ENCODE measurements around the gene SLC6A4. TPM values are rescaled to one million over a fixed set of nuclear protein-coding genes. Genes with fewer than 3 reads are reported as not detected.

SLC6A4 gene
- total and polyA plus RNA-seq, 10 of the 15 experiments (the other 5 are each of a cell fraction or from before 2014, with no cell fraction given), result 5.3 to 20.6 (median 10.1) TPM

DNA sequence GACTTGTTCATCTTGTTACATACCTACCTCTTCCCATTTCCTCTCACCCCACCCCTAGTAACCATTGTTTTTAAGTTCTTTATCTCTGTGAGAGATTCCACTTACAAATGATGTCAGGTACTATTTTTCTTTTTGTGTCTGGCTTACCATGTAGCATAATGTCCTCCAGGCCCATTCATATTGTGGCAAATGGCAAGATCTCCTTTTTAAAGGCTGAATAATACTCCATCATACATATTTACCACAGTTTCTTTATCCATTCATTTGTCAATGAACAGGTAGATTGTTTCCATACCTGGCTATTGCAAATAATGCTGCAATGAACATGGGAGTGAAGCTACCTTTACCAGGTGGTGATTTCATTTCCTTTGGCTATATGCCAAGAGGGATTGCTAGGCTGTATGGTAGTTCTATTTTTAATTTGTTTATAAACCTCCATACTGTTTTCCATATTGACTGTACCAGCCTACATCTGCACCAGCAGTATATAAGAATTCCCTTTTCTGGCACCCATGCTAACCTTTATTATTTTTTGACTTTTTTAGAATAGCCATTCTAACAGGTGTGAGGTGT, 65.0 kb downstream of the SLC6A4 start (continued):
- TF ChIP-seq, protein P1, sequence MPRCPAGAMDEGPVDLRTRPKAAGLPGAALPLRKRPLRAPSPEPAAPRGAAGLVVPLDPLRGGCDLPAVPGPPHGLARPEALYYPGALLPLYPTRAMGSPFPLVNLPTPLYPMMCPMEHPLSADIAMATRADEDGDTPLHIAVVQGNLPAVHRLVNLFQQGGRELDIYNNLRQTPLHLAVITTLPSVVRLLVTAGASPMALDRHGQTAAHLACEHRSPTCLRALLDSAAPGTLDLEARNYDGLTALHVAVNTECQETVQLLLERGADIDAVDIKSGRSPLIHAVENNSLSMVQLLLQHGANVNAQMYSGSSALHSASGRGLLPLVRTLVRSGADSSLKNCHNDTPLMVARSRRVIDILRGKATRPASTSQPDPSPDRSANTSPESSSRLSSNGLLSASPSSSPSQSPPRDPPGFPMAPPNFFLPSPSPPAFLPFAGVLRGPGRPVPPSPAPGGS (IDR thresholded peaks at IDR 0.05; ENCODE audit: borderline replicate concordance, insufficient read depth, low read depth, low read length, poor library complexity, severe bottlenecking), result no peak

DNA sequence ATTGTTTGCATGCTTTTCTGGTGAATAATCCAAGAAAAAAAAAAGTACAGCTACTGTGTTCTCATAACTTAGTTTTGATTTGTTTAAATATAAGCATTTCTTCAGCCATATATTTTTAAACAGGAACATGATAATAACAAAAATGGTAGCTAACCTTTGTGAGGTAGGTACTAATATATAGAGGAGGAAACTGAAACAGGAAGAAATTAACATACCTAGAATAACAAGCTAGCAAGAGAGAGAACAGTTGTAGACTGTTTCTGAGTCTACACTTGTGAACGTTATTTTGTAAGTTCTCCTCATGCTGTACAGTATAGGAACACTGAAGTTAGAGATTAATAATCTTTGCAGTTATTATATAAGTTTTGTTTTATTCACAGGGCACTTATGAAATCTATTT, 69.5 kb downstream of the SLC6A4 start:
- H3K4me1 ChIP-seq (ENCODE audit: control insufficient read depth, insufficient read depth, low read length), result peaks cover 11% of the 10 kb centered on the region
- peak overlapping the region; percentile 7; the same call in 1 of the 2 replicates for H3K4me2 ChIP-seq (ENCODE audit: control insufficient read depth, insufficient read depth)
- ChIA-PET POLR2A (interaction anchor here (1.2 kb wide), 1 partner anchor 37 kb away, joined by 3 read pairs; no protein-coding TSS in a partner anchor), SMC1A (ENCODE audit: uncharacterized antibody, unreplicated experiment) (interaction anchor here (0.7 to 3.2 kb wide), 5 partner anchors 18 to 170 kb away, joined by 3 to 13 read pairs (median 5); no protein-coding TSS in a partner anchor), RAD21 (ENCODE audit: unreplicated experiment) (no interaction called here), CTCF (interaction anchor here (0.9 to 5.9 kb wide), 7 partner anchors 9 to 1051 kb away, joined by 3 to 31 read pairs (median 7); no protein-coding TSS in a partner anchor)
- DNase-seq (ENCODE audit: low read depth, low spot score) (no peak), ATAC-seq (peak; percentile 78), FAIRE-seq (no peak)
- intact Hi-C loops (cut with micrococcal nuclease; ENCODE audit: unreplicated experiment) (no loop called here), in situ Hi-C loops (cut with MboI) (no loop called here)
- H2AFZ ChIP-seq (ENCODE audit: control insufficient read depth, low read depth, low read length), result no peak overlapping the region
- no peak overlapping the region for H3K4me3 ChIP-seq
- H3K27me3 ChIP-seq (replicated peaks in 1 of 2; ENCODE audit: control insufficient read depth in 2 of 2, insufficient read depth in 2 of 2, low read length in 1 of 2), result no peaks in the 10 kb centered on the region
- no peak overlapping the region for H3K27ac ChIP-seq (ENCODE audit: control insufficient read depth, insufficient read depth)
- no peaks in the 10 kb centered on the region for H4K20me1 ChIP-seq (ENCODE audit: control insufficient read depth, insufficient read depth)
- H3K9me3 ChIP-seq (replicated peaks; ENCODE audit: control insufficient read depth, insufficient read depth, low read length), result no peaks in the 10 kb centered on the region
- H3K36me3 ChIP-seq (ENCODE audit: control insufficient read depth in 2 of 2, insufficient read depth in 2 of 2, low read length in 1 of 2), result peaks cover 0 to 11% of the 10 kb centered on the region in 2 experiments; a peak in 2 of 4 replicates
- H3K79me2 ChIP-seq (ENCODE audit: control insufficient read depth, insufficient read depth, low read length), result peaks cover 2% of the 10 kb centered on the region
- no TSS peak for BruUV-seq (replicated peaks)
- H3K9ac ChIP-seq (ENCODE audit: control insufficient read depth, insufficient read depth, low read length), result no peak overlapping the region
- TF ChIP-seq RAD51 (IDR thresholded peaks at IDR 0.05) (no peak), FOXK2 (IDR thresholded peaks at IDR 0.05) (no peak), CBX5 (IDR thresholded peaks at IDR 0.05; ENCODE audit: low read depth) (no peak), YBX1 (IDR thresholded peaks at IDR 0.05) (no peak), IKZF2 (IDR thresholded peaks at IDR 0.05) (no peak), STAT1 (conservative IDR thresholded peaks at IDR 0.05) (no peak), NR2F1 (conservative IDR thresholded peaks at IDR 0.05) (no peak), POLR2A (IDR thresholded peaks at IDR 0.05; ENCODE audit: low read depth, low read length) (no peak)
- TF ChIP-seq, protein P2, sequence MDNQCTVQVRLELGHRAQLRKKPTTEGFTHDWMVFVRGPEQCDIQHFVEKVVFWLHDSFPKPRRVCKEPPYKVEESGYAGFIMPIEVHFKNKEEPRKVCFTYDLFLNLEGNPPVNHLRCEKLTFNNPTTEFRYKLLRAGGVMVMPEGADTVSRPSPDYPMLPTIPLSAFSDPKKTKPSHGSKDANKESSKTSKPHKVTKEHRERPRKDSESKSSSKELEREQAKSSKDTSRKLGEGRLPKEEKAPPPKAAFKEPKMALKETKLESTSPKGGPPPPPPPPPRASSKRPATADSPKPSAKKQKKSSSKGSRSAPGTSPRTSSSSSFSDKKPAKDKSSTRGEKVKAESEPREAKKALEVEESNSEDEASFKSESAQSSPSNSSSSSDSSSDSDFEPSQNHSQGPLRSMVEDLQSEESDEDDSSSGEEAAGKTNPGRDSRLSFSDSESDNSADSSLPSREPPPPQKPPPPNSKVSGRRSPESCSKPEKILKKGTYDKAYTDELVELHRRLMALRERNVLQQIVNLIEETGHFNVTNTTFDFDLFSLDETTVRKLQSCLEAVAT (IDR thresholded peaks at IDR 0.05), result no peak
- TF ChIP-seq, protein P3, sequence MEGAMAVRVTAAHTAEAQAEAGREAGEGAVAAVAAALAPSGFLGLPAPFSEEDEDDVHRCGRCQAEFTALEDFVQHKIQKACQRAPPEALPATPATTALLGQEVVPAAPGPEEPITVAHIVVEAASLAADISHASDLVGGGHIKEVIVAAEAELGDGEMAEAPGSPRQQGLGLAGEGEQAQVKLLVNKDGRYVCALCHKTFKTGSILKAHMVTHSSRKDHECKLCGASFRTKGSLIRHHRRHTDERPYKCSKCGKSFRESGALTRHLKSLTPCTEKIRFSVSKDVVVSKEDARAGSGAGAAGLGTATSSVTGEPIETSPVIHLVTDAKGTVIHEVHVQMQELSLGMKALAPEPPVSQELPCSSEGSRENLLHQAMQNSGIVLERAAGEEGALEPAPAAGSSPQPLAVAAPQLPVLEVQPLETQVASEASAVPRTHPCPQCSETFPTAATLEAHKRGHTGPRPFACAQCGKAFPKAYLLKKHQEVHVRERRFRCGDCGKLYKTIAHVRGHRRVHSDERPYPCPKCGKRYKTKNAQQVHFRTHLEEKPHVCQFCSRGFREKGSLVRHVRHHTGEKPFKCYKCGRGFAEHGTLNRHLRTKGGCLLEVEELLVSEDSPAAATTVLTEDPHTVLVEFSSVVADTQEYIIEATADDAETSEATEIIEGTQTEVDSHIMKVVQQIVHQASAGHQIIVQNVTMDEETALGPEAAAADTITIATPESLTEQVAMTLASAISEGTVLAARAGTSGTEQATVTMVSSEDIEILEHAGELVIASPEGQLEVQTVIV (IDR thresholded peaks at IDR 0.05; ENCODE audit: borderline replicate concordance, partially characterized antibody), result no peak
- 0% methylated on average over 1 of the region's 1 CpG for WGBS (ENCODE audit: insufficient coverage, insufficient replicate concordance, low lambda C conversion rate, missing lambda C conversion rate)
